HepG2 (cell line): ENCODE results near the gene SYNDIG1. TPM values are rescaled to one million over a fixed set of nuclear protein-coding genes. Genes with fewer than 3 reads are reported as not detected.

Source experiments
- ATAC-seq: fragments of 200-7000 bp; cut with Tn5 transposase; 3 replicates; pipeline ENCODE4 v1.9.1; 2020; ENCODE audit warnings: mild to moderate bottlenecking, moderate library complexity
- BruUV-seq: library from RNA; stranded (reverse); fragments of 400-500 nt; replicated peaks from 2 replicates; lab custom pipeline; 2021; lab: Mats Ljungman, UMichigan
- CTCF ChIA-PET: fragments of 300-600 bp; formaldehyde crosslinking; extraction: SDS; loops from one replicate; lab custom pipeline; 2021; ENCODE audit warnings: low total read pairs, inconsistent platforms, low intra/inter-chr PET ratio; lab: Yijun Ruan, JAX
- POLR2A ChIA-PET: fragments of 350-600 bp; sonication (Branson Sonifier 250); formaldehyde crosslinking; loops from one replicate; lab custom pipeline; 2020; ENCODE audit warnings: antibody characterized with exemption, inconsistent platforms; lab: Yijun Ruan, JAX
- DNase-seq: peaks from one replicate; pipeline ENCODE4 v3.0.0-alpha.2; 2015; ENCODE audit warnings: low spot score
- FAIRE-seq: peaks from 3 replicates; lab custom pipeline; 2011; peaks lifted over from hg19 to GRCh38; lab: Jason Lieb, UNC
- H2AFZ ChIP-seq: one replicate; pipeline ENCODE4 v1.6.1; 2011; ENCODE audit warnings: low read length, inconsistent platforms
- H3K27ac ChIP-seq: fragments of 300-600 bp; 3 replicates; pipeline ENCODE4 v1.8.0; 2011; ENCODE audit warnings: mixed run types, mild to moderate bottlenecking, mixed read lengths, low read length, inconsistent platforms; ENCODE audit not compliant: insufficient read depth; ENCODE audit errors: extremely low read length
- H3K27me3 ChIP-seq, 2 experiments: fragments of 200-600 bp in 1 of 2; 2 replicates in 1 of 2; 3 replicates in 1 of 2; pipeline versions ENCODE4 v1.6.0 to v1.8.0; 2011; ENCODE audit warnings: low read length in 2 of 2, mild to moderate bottlenecking in 2 of 2, moderate library complexity in 2 of 2, inconsistent platforms in 1 of 2; ENCODE audit not compliant: insufficient read depth in 2 of 2, control insufficient read depth in 1 of 2
- H3K36me3 ChIP-seq, 2 experiments: fragments of 200-600 bp in 1 of 2; replicated peaks in 1 of 2; 2 replicates in 1 of 2; 3 replicates in 1 of 2; pipeline versions ENCODE4 v1.5.1 to v1.8.0; 2011; ENCODE audit warnings: low read length in 2 of 2, inconsistent platforms in 1 of 2; ENCODE audit not compliant: insufficient read depth in 2 of 2, control insufficient read depth in 1 of 2
- H3K4me1 ChIP-seq: 2 replicates; pipeline ENCODE4 v1.5.1; 2012; ENCODE audit warnings: low read length, inconsistent platforms; ENCODE audit not compliant: insufficient read depth
- H3K4me2 ChIP-seq: 2 replicates; pipeline ENCODE4 v1.6.0; 2011; ENCODE audit warnings: low read depth, low read length, inconsistent platforms
- H3K4me3 ChIP-seq, 3 experiments: fragments of 200-600 bp in 1 of 3; sonication (generic), shearing (Covaris generic) in 1 of 3; replicated peaks in 1 of 3; 2 replicates each; pipeline ENCODE4 v1.5.1; 2011 to 2016; ENCODE audit warnings: low read length in 3 of 3, inconsistent platforms in 2 of 3, low read depth in 2 of 3, mild to moderate bottlenecking in 2 of 3, control low read depth in 1 of 3, mixed read lengths in 1 of 3; ENCODE audit not compliant: insufficient read depth in 1 of 3
- H3K79me2 ChIP-seq: one replicate; pipeline ENCODE4 v1.6.1; 2011; ENCODE audit warnings: low read length, inconsistent platforms; ENCODE audit not compliant: insufficient read depth
- H3K9ac ChIP-seq: 2 replicates; pipeline ENCODE4 v1.6.0; 2011; ENCODE audit warnings: mild to moderate bottlenecking, low read depth, low read length, inconsistent platforms; ENCODE audit not compliant: insufficient read depth
- H3K9me3 ChIP-seq: 2 replicates; pipeline ENCODE4 v1.5.1; 2012; ENCODE audit warnings: mild to moderate bottlenecking, low read length
- H4K20me1 ChIP-seq: 2 replicates; pipeline ENCODE4 v1.6.0; 2011; ENCODE audit warnings: inconsistent platforms, mild to moderate bottlenecking, low read length, moderate library complexity; ENCODE audit not compliant: insufficient read depth
- EZH2 ChIP-seq: conservative IDR thresholded peaks from 2 replicates; pipeline ENCODE4 v1.6.1; 2012; ENCODE audit warnings: mild to moderate bottlenecking, low read depth, low read length, moderate library complexity
- HCFC1 ChIP-seq: fragments of 150-350 bp; IDR thresholded peaks from 2 replicates; pipeline ENCODE4 v1.6.1; 2014; ENCODE audit warnings: low read depth, low read length
- ISX ChIP-seq: sonication (generic); formaldehyde crosslinking; conservative IDR thresholded peaks from 2 replicates; pipeline ENCODE4 v1.5.0; 2020; ENCODE audit warnings: missing genetic modification reagents
- JUN ChIP-seq: sonication (generic); formaldehyde crosslinking; IDR thresholded peaks from 2 replicates; pipeline ENCODE4 v1.4.0; 2020; ENCODE audit warnings: mild to moderate bottlenecking, missing genetic modification reagents
- MAFF ChIP-seq: IDR thresholded peaks from 2 replicates; pipeline ENCODE4 v1.6.1; 2011; ENCODE audit warnings: low read depth, low read length, improper control_type of control experiment
- MTA3 ChIP-seq: sonication (generic); formaldehyde crosslinking; IDR thresholded peaks from 2 replicates; pipeline ENCODE4 v1.4.0; 2020; ENCODE audit warnings: missing genetic modification reagents
- RELA ChIP-seq: sonication (generic); formaldehyde crosslinking; IDR thresholded peaks from 2 replicates; pipeline ENCODE4 v1.4.0; 2020; ENCODE audit warnings: missing genetic modification reagents
- RFX1 ChIP-seq: fragments of 450-650 bp; IDR thresholded peaks from 2 replicates; pipeline ENCODE4 v1.6.1; 2017
- SYNCRIP ChIP-seq: fragments of 200-400 bp; formaldehyde crosslinking; IDR thresholded peaks from 2 replicates; pipeline ENCODE4 v1.6.1; 2018; ENCODE audit warnings: mild to moderate bottlenecking, low read depth, low read length; ENCODE audit not compliant: insufficient read depth
- TBL1XR1 ChIP-seq: fragments of 150-350 bp; IDR thresholded peaks from 2 replicates; pipeline ENCODE4 v1.6.1; 2014; ENCODE audit warnings: borderline replicate concordance, low read length; ENCODE audit not compliant: partially characterized antibody
- TBX2 ChIP-seq: sonication (generic); formaldehyde crosslinking; IDR thresholded peaks from 2 replicates; pipeline ENCODE4 v1.5.0; 2020; ENCODE audit warnings: missing genetic modification reagents, mild to moderate bottlenecking, borderline replicate concordance
- TMF1 ChIP-seq: sonication (generic); formaldehyde crosslinking; IDR thresholded peaks from 2 replicates; pipeline ENCODE4 v1.8.1; 2022; ENCODE audit warnings: low read depth, missing genetic modification reagents
- TOPORS ChIP-seq: sonication (generic); formaldehyde crosslinking; IDR thresholded peaks from 2 replicates; pipeline ENCODE4 v1.8.0; 2023; ENCODE audit warnings: mild to moderate bottlenecking, missing genetic modification reagents
- ZNF20 ChIP-seq: sonication (generic); formaldehyde crosslinking; IDR thresholded peaks from 2 replicates; pipeline ENCODE4 v1.4.0; 2020; ENCODE audit warnings: mild to moderate bottlenecking, moderate library complexity, missing genetic modification reagents
- ZNF496 ChIP-seq: sonication (generic); formaldehyde crosslinking; IDR thresholded peaks from 2 replicates; pipeline ENCODE4 v1.8.1; 2023; ENCODE audit warnings: mild to moderate bottlenecking, moderate library complexity, missing genetic modification reagents; ENCODE audit not compliant: insufficient replicate concordance
- ZNF746 ChIP-seq: sonication (generic); formaldehyde crosslinking; IDR thresholded peaks from 2 replicates; pipeline ENCODE4 v1.8.0; 2022; ENCODE audit warnings: mild to moderate bottlenecking, missing genetic modification reagents
- WGBS: methylation state at CpG from one replicate; pipeline ENCODE4 v1.1.6; 2017; ENCODE audit warnings: low lambda C conversion rate; 5-methylcytosine and 5-hydroxymethylcytosine counted together
- in situ Hi-C: cut with HindIII; loops from 2 replicates; pipeline ENCODE4 v1.10.0; 2017; ENCODE audit warnings: low pct_unique_long_range_greater_than_20kb; ENCODE audit not compliant: extremely low pct_ligation_motif_present
- intact Hi-C: fragments of 100-400 bp; cut with micrococcal nuclease; formaldehyde crosslinking; loops from one replicate; pipeline ENCODE4 v1.10.0; 2022; ENCODE audit not compliant: unreplicated experiment
- polyA plus RNA-seq, 8 experiments: library from polyadenylated mRNA; depleted of rRNA in 3 of 8; stranded (reverse) in 7 of 8; unstranded in 1 of 8; fragments of >200 nt; fragmentation: Illumina TruSeq in 4 of 8; extraction: Trizol in 4 of 8; gene quantifications; 2 replicates each; pipeline versions ENCODE4 v1.2.1 to v1.2.3, GENCODE V29; 2011 to 2016; ENCODE audit warnings: low read depth in 4 of 8, missing spikeins in 1 of 8, mixed read lengths in 1 of 8; ENCODE audit not compliant: insufficient read depth in 1 of 8
- total RNA-seq, 5 experiments: library from RNA; depleted of rRNA; stranded (reverse); fragments of >200 nt; fragmentation: Illumina TruSeq; extraction: Trizol; gene quantifications; 2 replicates each; pipeline ENCODE4 v1.2.3, GENCODE V29; 2016; ENCODE audit warnings: low read depth in 1 of 5
- TF ChIP-seq, protein P1 (sequence below): sonication (generic); formaldehyde crosslinking; IDR thresholded peaks from 2 replicates; pipeline ENCODE4 v1.4.0; 2020; ENCODE audit warnings: mild to moderate bottlenecking, missing genetic modification reagents, borderline replicate concordance
- TF ChIP-seq, protein P2 (sequence below): sonication (generic); formaldehyde crosslinking; IDR thresholded peaks from 2 replicates; pipeline ENCODE4 v1.5.0; 2020; ENCODE audit warnings: mild to moderate bottlenecking, missing genetic modification reagents

The SYNDIG1 gene
- total and polyA plus RNA-seq, 2 of the 13 experiments (the other 11 are each of a cell fraction or from before 2014, with no cell fraction given), result not detected

DNA sequence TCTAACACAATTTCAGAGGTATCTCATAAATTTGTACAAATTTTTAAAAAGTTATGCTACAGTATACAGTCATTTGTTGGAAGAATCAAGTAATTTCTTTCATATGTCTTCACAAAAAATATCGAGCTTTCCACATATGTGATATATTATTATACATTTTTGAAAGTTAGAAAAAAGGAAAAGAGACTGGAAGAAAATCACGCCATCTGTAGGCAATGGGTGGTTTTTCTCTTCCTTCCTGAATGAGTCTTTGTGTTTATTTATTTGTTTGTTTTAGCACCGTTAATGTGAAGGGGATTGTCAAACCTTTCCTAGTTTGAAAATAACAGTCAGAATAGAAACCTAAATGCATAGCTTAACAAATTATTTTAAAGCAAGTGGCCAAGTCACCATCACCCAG lies 130.6 kb downstream of the SYNDIG1 start (continued):
- TF ChIP-seq JUN (no peak), TMF1 (no peak)
- TF ChIP-seq, protein P1, sequence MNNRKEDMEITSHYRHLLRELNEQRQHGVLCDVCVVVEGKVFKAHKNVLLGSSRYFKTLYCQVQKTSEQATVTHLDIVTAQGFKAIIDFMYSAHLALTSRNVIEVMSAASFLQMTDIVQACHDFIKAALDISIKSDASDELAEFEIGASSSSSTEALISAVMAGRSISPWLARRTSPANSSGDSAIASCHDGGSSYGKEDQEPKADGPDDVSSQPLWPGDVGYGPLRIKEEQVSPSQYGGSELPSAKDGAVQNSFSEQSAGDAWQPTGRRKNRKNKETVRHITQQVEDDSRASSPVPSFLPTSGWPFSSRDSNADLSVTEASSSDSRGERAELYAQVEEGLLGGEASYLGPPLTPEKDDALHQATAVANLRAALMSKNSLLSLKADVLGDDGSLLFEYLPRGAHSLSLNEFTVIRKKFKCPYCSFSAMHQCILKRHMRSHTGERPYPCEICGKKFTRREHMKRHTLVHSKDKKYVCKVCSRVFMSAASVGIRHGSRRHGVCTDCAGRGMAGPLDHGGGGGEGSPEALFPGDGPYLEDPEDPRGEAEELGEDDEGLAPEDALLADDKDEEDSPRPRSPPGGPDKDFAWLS, result no peak
- TF ChIP-seq, all 625 proteins: peak for 0

DNA sequence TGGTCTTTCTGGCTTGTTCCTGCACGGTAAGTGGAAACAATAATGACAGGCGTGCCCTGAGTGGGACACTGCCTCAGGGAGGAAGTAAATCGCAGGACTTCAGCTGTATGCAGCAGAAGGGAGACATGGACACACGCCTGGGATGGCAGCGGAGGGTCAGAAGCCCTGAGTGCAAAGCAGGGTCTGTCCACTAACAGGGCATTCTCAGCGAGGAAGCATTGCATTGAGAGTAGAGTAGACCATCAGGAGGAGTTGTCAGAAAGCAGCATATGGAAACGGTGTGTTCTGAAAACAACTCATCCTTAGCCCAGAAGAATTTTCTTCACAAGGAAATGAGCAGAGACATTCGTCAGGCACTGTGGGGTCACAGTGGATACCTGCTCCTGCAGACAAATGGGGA lies 134.0 kb downstream of the SYNDIG1 start:
- in situ Hi-C loops, result no loop called here
- no peak for FAIRE-seq
- TF ChIP-seq ZNF20 (CRISPR knock-in tag) (no peak), SYNCRIP (no peak), MAFF (no peak), RELA (CRISPR knock-in tag) (no peak), RFX1 (no peak), MTA3 (CRISPR knock-in tag) (no peak), TBX2 (CRISPR knock-in tag) (no peak), ISX (no peak), ZNF496 (CRISPR knock-in tag) (no peak), TBL1XR1 (no peak), TOPORS (CRISPR knock-in tag) (no peak), ZNF746 (CRISPR knock-in tag) (no peak), EZH2 (no peak), HCFC1 (no peak)
- TF ChIP-seq, protein P2, sequence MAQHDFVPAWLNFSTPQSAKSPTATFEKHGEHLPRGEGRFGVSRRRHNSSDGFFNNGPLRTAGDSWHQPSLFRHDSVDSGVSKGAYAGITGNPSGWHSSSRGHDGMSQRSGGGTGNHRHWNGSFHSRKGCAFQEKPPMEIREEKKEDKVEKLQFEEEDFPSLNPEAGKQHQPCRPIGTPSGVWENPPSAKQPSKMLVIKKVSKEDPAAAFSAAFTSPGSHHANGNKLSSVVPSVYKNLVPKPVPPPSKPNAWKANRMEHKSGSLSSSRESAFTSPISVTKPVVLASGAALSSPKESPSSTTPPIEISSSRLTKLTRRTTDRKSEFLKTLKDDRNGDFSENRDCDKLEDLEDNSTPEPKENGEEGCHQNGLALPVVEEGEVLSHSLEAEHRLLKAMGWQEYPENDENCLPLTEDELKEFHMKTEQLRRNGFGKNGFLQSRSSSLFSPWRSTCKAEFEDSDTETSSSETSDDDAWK, result no peak
- TF ChIP-seq, protein P1, result no peak
- TF ChIP-seq, all 625 proteins: peak for 0

More for the DNA sequence above, 134.0 kb downstream of the SYNDIG1 start:
- no peak for ATAC-seq
- Histone ChIP-seq H3K4me3 (no peak overlapping the region), H4K20me1 (no peaks in the 10 kb centered on the region), H3K4me1 (no peaks in the 10 kb centered on the region), H3K79me2 (no peaks in the 10 kb centered on the region), H2AFZ (no peak overlapping the region), H3K27ac (no peak overlapping the region), H3K4me2 (no peak overlapping the region), H3K27me3 (peaks cover 0 to 3% of the 10 kb centered on the region in 2 experiments; a peak in 1 of 5 replicates), H3K36me3 (no peaks in the 10 kb centered on the region), H3K9me3 (no peaks in the 10 kb centered on the region), H3K9ac (no peak overlapping the region)
- DNase-seq, result no peak
- intact Hi-C loops, result no loop called here
- WGBS, result 10% methylated on average over 8 of the region's 8 CpGs
- BruUV-seq, result no TSS peak
- ChIA-PET CTCF (no interaction called here), POLR2A (no interaction called here)
